Activated CD4-positive, alpha-beta T cell treated with anti-CD3 and anti-CD28 coated beads, Interleukin-2, Interleukin-4, amounts not matched to agents 100 ng/mL and 50 ng/mL, durations not matched to agents 16 hours and 8 hours (primary cell): ENCODE results near the gene MAGEE1.

Experiments
- DNase-seq: peaks from one replicate; pipeline ENCODE4 v3.0.0-alpha.2; 2020; ENCODE audit warnings: low spot score

Gene MAGEE1, protein sequence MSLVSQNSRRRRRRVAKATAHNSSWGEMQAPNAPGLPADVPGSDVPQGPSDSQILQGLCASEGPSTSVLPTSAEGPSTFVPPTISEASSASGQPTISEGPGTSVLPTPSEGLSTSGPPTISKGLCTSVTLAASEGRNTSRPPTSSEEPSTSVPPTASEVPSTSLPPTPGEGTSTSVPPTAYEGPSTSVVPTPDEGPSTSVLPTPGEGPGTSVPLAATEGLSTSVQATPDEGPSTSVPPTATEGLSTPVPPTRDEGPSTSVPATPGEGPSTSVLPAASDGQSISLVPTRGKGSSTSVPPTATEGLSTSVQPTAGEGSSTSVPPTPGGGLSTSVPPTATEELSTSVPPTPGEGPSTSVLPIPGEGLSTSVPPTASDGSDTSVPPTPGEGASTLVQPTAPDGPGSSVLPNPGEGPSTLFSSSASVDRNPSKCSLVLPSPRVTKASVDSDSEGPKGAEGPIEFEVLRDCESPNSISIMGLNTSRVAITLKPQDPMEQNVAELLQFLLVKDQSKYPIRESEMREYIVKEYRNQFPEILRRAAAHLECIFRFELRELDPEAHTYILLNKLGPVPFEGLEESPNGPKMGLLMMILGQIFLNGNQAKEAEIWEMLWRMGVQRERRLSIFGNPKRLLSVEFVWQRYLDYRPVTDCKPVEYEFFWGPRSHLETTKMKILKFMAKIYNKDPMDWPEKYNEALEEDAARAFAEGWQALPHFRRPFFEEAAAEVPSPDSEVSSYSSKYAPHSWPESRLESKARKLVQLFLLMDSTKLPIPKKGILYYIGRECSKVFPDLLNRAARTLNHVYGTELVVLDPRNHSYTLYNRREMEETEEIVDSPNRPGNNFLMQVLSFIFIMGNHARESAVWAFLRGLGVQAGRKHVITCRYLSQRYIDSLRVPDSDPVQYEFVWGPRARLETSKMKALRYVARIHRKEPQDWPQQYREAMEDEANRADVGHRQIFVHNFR

DNA sequence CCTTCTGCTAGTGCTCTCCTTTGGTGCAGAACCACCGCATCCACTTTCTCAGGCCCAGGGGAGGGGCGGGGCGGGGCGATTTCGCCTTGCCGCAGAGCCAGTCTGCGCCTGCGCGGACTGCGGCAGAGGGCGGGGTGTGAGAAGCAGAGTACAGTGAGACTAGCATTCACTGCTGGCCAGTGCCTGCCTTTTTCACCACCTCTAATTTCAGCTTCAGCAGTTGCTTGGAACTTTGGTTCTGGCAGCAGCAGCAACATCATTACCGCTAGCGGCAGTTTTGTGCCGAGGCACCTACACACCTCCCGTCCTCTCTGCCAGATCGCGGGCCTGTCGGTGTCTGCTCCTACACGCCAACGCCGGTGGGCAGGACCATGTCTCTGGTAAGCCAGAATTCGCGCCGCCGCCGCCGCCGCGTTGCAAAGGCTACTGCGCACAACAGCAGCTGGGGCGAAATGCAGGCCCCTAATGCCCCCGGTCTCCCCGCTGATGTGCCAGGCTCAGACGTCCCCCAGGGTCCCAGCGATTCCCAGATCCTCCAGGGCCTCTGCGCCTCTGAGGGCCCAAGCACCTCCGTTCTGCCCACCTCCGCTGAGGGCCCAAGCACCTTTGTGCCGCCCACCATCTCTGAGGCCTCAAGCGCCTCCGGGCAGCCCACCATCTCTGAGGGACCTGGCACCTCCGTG, at the start of gene MAGEE1:
TSS of gene MAGEE1 (plus strand) at position 151 of the 683 bp plus-strand sequence. CDS start at position 372, 221 bp downstream.
- peak; percentile 70 for DNase-seq

DNA sequence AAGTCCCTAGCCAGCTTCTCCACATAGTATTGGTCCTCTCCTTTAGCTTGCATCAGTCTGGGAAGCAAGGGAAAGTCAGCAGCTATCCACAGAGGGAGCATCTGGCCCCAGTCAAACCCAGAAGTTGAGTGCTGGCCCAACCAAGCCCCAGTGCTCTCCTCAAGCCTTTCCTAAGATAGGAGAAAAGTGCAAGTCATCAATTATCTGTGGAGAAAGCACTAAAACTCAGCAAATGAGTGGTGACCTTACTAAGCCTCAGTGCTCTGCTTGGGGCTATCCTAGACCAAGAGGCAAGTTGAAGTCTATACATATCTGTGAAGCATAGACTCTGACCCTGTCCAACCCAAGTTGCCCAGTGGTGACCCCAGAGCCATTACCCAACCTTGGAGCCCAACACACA, 28.5 kb upstream of the MAGEE1 start:
- no peak for DNase-seq

DNA sequence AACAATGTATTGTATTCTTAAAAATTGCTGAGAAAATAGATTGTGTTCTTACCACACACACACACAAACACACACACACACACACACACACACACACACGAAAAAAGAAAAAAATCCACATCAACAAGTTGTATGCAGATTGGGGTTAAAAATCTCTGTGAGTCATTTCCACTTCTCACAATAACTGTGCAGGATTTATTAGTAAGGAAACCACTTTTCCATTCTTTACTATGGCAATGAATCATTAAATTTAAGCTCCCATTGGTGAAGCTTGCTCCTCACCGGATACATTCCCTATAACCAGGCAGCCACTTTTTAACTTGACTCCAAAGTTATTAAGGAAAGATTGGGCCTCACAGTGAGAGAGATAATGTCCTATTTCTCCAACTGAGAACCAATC, 19.7 kb upstream of the MAGEE1 start:
- no peak for DNase-seq

DNA sequence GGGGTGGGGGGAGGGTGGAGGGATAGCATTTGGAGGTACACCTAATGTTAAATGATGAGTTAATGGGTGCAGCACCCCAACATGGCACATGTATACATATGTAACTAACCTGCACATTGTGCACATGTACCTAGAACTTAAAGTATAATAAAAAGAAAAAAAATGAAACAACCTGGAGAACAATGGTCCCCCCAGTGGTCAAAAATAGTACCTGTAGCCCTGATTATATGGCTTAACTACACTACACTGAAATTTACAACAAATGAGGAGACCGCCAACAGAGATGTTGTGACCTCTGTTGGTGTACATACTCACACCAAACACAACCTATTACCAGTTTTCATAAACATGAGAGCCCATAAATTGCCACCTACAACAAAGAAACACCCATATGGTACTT, 7.3 kb upstream of the MAGEE1 start:
- no peak for DNase-seq

DNA sequence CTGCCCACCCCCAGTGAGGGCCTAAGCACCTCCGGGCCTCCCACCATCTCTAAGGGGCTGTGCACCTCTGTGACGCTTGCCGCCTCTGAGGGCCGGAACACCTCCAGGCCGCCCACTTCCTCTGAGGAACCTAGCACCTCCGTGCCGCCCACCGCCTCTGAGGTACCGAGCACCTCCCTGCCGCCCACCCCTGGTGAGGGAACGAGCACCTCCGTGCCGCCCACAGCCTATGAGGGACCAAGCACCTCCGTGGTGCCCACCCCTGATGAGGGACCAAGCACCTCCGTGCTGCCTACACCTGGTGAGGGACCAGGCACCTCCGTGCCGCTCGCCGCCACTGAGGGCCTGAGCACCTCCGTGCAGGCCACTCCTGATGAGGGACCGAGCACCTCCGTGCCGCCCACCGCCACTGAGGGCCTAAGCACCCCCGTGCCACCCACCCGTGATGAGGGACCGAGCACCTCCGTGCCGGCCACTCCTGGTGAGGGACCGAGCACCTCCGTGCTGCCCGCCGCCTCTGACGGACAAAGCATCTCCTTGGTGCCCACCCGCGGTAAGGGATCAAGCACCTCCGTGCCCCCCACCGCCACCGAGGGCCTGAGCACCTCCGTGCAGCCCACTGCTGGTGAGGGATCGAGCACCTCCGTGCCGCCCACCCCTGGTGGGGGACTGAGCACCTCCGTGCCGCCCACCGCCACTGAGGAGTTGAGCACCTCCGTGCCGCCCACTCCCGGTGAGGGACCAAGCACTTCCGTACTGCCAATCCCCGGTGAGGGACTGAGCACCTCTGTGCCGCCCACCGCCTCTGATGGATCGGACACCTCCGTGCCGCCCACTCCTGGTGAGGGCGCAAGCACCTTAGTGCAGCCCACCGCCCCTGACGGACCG, 977 bp downstream of the MAGEE1 start:
- no peak for DNase-seq

DNA sequence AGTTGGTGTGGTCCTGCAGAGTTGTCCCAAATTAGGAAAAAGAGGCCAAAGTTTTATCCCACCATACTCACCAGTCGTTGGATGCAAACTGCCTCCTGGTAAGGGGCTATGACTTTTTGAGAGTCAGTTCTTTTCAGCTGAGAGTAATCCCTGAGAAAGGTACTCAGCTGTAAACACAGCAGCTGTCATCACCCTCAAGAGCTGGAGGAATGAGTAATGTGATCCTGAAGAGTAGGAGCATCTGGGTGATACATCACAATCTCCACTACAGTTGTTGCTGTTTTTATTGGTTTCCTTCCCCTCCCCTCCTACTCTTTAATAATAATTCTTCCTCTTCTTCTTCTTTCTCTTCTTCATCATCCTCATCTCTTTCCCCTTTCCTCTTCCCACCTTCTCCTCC, 5.7 kb downstream of the MAGEE1 start:
- no peak for DNase-seq

DNA sequence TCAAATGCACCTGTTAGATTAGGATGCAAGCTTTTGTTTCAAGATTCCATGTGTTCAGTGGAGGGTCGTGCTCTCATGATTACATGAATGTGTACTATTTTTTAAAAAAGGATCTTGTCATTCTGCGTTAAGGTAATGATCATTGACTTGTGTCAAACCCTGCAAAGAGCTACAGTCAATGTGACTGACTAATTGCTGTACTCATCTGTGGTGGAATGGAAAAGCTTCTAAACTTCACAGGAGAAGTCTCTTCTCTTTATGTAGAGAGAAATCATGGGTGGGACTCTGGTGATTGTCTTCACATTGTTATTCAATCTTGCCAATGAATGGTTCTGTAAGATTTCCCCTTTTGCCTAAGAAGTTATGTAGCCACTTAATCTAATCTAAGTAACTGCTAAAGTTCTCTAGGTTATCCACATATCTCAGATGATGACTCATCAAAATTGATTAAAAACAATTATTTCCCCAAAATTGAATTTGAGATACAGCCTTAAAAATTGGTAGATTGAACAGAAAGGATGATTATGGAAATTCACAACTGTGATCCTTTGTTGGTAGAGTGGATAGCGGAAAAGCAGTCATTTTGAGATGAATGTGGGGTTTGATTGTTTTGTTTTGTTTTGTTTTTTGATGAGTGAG, 6.7 kb downstream of the MAGEE1 start:
- no peak for DNase-seq

DNA sequence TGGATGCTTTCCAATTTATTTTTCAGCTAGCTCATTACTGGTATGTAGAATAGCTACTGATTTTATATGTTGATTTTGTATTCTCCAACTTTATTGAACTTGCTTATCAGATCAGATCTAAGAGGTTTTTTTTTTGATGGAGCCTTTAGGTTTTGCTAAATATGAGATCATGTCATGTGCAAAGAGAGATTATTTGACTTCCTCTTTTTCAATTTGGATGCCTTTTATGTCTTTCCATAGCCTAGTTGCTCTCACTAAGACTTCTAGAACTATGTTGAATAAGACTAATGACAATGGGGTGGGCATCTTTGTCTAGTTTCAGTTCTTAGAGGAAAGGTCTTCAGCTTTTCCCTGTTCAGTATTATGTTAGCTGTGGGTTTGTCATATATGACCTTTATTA, 11.7 kb downstream of the MAGEE1 start:
- no peak for DNase-seq

DNA sequence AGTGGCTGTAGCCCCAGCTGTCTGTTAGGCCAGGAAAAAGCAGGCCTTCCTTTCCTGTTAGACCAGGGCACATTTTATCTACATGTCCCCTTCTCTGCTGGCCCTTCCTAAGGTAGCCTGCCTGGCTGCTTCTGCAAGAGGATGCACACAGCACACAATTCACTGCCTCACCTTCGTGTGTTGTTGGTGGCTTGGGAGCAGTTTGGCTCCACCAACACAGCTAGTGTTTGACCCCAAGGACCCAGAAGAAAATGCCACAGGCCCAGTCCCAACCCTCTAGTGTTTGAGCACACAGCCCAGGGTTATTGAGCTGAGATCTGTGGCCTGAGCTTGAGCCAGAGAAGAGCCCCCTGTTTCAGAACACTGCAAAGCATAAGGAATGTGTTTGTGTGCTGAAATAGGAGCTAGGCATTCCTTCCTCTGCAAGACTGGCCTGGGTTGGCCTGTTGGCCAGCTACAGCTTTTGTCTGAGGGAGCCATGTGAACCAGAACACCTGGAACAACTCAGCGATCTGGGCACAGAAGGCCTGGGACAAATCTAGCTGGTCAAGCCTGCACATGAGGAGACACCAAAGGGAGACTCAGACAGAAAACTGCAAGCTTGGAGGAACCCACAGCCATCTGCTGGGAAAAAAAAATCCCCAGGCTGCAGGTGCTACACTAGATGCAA, 26.4 kb downstream of the MAGEE1 start:
- no peak for DNase-seq

DNA sequence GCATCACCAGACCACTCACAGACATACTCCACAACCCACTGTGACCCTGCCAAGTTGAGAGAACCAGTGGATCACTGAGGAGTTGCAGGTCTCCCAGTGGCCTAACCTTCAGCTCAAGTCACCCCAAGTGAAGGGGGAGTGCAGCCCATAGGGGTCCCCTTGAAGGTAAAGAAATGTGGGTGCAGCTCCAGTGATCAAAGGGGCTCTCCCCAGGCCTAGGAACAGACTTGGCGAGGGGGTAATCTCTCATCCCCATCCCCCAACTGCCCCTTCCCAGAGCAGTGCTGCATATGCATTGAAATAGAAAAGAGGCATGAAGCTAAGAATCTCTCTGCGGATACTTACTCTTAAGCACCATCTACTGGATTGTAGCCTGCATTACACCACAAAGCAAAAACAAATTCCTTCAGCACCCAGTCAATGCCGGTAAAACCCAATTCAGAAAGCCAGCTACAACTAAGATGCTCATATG, 27.0 kb downstream of the MAGEE1 start:
- DNase-seq = peak; percentile 28

DNA sequence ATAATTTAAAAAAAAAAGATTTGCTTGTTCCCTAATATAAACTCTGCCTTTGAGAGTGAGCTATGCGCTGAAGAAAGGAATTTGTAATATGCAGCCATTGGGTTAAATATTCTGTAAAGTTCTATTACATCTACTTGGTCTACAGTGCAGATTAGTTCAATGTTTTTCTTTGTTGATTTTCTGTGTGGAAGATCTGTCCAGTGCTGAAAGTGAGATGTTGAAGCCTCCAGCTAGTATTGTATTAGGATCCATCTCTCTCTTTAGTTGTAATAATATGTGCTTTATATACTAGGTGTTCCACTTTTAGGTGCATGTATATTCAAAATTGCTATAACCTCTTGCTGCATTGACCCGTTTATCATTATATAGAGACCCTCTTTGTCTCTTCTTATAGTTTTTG, 49.8 kb downstream of the MAGEE1 start:
- no peak for DNase-seq
